ENCODE measurements around the gene KRTAP4-7.
"Not testable (repeated sequence)": the region's sequence is repeated elsewhere in the genome, so short reads cannot be mapped to it uniquely, and the experiment has no call there.

KRTAP4-7 gene

DNA sequence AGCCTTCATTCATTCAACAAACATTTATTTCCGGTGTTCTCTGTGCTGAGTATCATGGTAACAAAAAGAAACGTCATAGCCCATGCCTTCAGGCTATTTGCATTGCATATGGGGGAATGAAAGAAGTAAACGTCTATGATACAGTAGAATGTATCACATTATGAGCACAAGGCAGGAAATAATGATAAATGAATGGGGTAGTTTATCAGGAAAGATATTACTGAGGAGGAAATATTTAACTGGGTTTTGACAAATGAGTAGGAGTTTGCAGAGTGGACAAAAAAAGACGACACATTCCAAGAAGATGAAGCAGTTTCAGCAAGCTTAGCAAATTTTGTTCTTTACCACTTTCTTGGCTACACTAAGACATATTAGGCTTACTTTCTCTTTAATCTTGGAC lies 1.3 kb upstream of the KRTAP4-7 start:
- H3K4me1 Mint-ChIP-seq = no peaks in the 10 kb centered on the region

GRCh38 chr17:41083427-41083826 lies 523 bp upstream of the KRTAP4-7 start:
- ATAC-seq (ENCODE audit: low read depth); H3K27ac Mint-ChIP-seq; DNase-seq (ENCODE audit: low spot score in 2 of 2); H3K4me3 Mint-ChIP-seq; H3K4me1 Mint-ChIP-seq; H3K9me3 Mint-ChIP-seq; H3K36me3 Mint-ChIP-seq: not testable (repeated sequence)
- peaks cover 13% of the 10 kb centered on the region for H3K27me3 Mint-ChIP-seq

More for the DNA sequence above, 1.3 kb upstream of the KRTAP4-7 start:
- peaks cover 4% of the 10 kb centered on the region for H3K9me3 Mint-ChIP-seq
- no peak overlapping the region for H3K27ac Mint-ChIP-seq
- peaks cover 13% of the 10 kb centered on the region for H3K27me3 Mint-ChIP-seq
- H3K36me3 Mint-ChIP-seq = no peaks in the 10 kb centered on the region
- no peak overlapping the region for H3K4me3 Mint-ChIP-seq
- DNase-seq (ENCODE audit: low spot score in 2 of 2) = no peak
- no peak for ATAC-seq (ENCODE audit: low read depth)

GRCh38 chr17:41088760-41089352 lies 4.9 kb downstream of the KRTAP4-7 start:
- not testable (repeated sequence) for H3K4me1 Mint-ChIP-seq; H3K4me3 Mint-ChIP-seq; H3K27ac Mint-ChIP-seq; DNase-seq (ENCODE audit: low spot score in 2 of 2); H3K27me3 Mint-ChIP-seq; ATAC-seq (ENCODE audit: low read depth); H3K36me3 Mint-ChIP-seq; H3K9me3 Mint-ChIP-seq

GRCh38 chr17:41096055-41096454 lies 12.1 kb downstream of the KRTAP4-7 start:
- H3K36me3 Mint-ChIP-seq = no peaks in the 10 kb centered on the region
- no peak overlapping the region for H3K27ac Mint-ChIP-seq

DNA sequence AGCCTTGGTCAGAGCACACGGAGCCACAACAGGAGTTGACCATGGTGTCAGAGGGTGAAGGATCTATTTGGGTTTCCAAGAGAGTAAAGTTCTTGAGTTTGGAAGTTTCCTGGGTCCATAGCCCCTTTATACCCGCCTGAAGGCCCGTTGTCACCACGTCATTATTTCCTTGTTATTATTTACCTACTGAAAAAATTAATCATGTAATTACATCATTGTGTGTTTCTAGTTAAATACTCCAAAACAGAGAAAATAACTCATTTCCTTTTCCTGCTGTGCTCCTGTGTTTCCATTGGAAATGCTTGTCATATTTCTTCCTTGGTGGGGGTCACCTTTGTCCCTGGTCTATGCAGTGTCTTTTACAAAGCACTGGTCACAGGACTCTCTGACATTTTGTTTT lies 14.1 kb downstream of the KRTAP4-7 start, which contains the start of gene KRTAP4-8:
KRTAP4-8 (minus strand) TSS at position 101 of the 400 bp plus-strand sequence; CDS start at position 43, 58 bp downstream.
- Mint-ChIP-seq H3K27ac (no peak within 1 kb of the TSS), H3K9me3 (no peaks in the 10 kb centered on the region), H3K36me3 (no peaks in the 10 kb centered on the region), H3K4me1 (peaks cover 4% of the 10 kb centered on the region), H3K27me3 (peaks cover 17% of the 10 kb centered on the region), H3K4me3 (no peak within 1 kb of the TSS)
- DNase-seq (ENCODE audit: low spot score in 2 of 2) (no peak), ATAC-seq (ENCODE audit: low read depth) (no peak)

More at GRCh38 chr17:41096055-41096454, 12.1 kb downstream of the KRTAP4-7 start:
- DNase-seq (ENCODE audit: low spot score in 2 of 2) = no peak
- Mint-ChIP-seq H3K4me1 (peaks cover 4% of the 10 kb centered on the region), H3K4me3 (no peak overlapping the region), H3K9me3 (peaks cover 1% of the 10 kb centered on the region), H3K27me3 (peaks cover 17% of the 10 kb centered on the region)
- ATAC-seq (ENCODE audit: low read depth) = no peak

DNA sequence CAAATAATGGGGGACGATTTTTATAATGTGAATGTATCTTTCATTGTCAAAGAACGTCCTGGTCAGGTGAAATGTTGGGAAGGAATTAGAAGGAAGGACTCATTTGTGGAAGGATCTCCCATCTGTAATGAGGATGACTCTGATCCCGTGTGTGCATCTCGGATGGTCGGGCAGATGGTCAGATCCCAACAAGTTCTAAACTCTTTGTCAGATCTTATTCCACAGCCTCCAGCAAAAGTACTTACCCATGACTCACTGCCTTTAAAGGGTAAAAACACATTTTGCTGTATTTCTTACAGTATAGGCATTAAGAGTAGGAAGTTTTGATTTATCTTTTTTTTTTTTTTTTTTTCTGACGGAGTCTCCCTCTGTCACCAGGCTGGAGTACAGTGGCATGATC lies 14.5 kb downstream of the KRTAP4-7 start:
- peaks cover 17% of the 10 kb centered on the region for H3K27me3 Mint-ChIP-seq
- DNase-seq (ENCODE audit: low spot score in 2 of 2) = no peak
- H3K4me3 Mint-ChIP-seq = no peak overlapping the region
- ATAC-seq (ENCODE audit: low read depth) = no peak
- no peaks in the 10 kb centered on the region for H3K9me3 Mint-ChIP-seq
- peaks cover 4% of the 10 kb centered on the region for H3K4me1 Mint-ChIP-seq
- H3K36me3 Mint-ChIP-seq = no peaks in the 10 kb centered on the region
- no peak overlapping the region for H3K27ac Mint-ChIP-seq

DNA sequence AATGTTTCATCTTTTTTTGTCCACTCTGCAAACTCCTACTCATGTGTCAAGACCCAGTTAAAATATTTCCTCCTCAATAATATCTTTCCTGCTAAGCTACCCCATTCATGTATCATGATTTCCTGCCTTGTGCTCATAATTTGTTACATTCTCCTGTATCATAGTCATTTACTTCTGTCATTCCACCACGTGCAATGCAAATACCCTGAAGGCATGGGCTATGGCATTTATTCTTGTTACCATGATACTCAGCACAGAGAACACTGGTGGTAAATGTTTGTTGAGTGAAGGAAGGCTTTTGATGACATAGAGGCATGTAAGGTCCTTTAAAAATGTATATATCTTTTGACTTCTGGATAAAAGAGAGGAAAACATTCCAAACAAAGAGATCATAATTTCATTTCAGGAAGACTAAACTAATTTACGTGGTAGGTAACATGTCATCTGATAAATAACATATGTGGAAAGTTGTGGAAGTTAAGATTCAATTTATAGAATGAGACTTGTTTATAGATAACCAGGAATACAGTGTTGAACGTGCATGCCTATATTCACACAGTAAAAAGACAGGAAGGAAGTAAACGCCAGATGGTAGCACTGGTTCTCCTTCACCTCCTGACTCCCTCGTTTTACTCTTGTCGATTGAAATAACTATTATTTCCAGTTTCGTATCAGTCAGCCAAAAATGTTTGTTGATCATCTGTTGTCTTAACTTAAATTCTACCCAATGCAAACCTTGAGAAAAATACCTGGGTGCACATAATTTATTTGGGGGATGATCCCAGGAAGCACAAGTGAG lies 15.9 kb downstream of the KRTAP4-7 start:
- DNase-seq (ENCODE audit: low spot score in 2 of 2); H3K27ac Mint-ChIP-seq; H3K36me3 Mint-ChIP-seq; H3K4me3 Mint-ChIP-seq; H3K9me3 Mint-ChIP-seq; H3K4me1 Mint-ChIP-seq: not testable (repeated sequence)
- ATAC-seq (ENCODE audit: low read depth) = peak; percentile 69
- H3K27me3 Mint-ChIP-seq = peaks cover 17% of the 10 kb centered on the region

- Mint-ChIP-seq H3K4me3 (no peak within 1 kb of the TSS), H3K9me3 (no peaks in the 10 kb centered on the region), H3K4me1 (peaks cover 4% of the 10 kb centered on the region), H3K27me3 (peaks cover 18% of the 10 kb centered on the region), H3K27ac (no peak within 1 kb of the TSS), H3K36me3 (no peaks in the 10 kb centered on the region)
- DNase-seq (ENCODE audit: low spot score in 2 of 2) = no peak
- no peak for ATAC-seq (ENCODE audit: low read depth)
Measured at GRCh38 chr17:41101586-41102259, 17.8 kb downstream of the KRTAP4-7 start, which contains the start of gene KRTAP4-16. KRTAP4-16 (minus strand) TSS chr17:41102209; CDS start chr17:41102209, 0 bp downstream.

- ATAC-seq (ENCODE audit: low read depth) = no peak
- no peak for DNase-seq (ENCODE audit: low spot score in 2 of 2)
- peaks cover 5% of the 10 kb centered on the region for H3K27me3 Mint-ChIP-seq
- H3K9me3 Mint-ChIP-seq = no peaks in the 10 kb centered on the region
- no peaks in the 10 kb centered on the region for H3K36me3 Mint-ChIP-seq
- peaks cover 10% of the 10 kb centered on the region for H3K4me1 Mint-ChIP-seq
- no peak overlapping the region for H3K27ac Mint-ChIP-seq
- no peak overlapping the region for H3K4me3 Mint-ChIP-seq
Measured at GRCh38 chr17:41103896-41104295, 19.9 kb downstream of the KRTAP4-7 start.

GRCh38 chr17:41104386-41105038 lies 20.6 kb downstream of the KRTAP4-7 start:
- H3K9me3 Mint-ChIP-seq; H3K36me3 Mint-ChIP-seq; H3K4me3 Mint-ChIP-seq; DNase-seq (ENCODE audit: low spot score in 2 of 2); H3K27me3 Mint-ChIP-seq; ATAC-seq (ENCODE audit: low read depth); H3K27ac Mint-ChIP-seq: not testable (repeated sequence)
- H3K4me1 Mint-ChIP-seq = peaks cover 12% of the 10 kb centered on the region

GRCh38 chr17:41105347-41105746 lies 21.4 kb downstream of the KRTAP4-7 start, which contains the start of gene KRTAP4-9:
KRTAP4-9 (plus strand) TSS chr17:41105389; CDS start chr17:41105389, 0 bp downstream.
- not testable (repeated sequence) for H3K27ac Mint-ChIP-seq; H3K9me3 Mint-ChIP-seq; H3K4me3 Mint-ChIP-seq; H3K4me1 Mint-ChIP-seq; H3K27me3 Mint-ChIP-seq; DNase-seq (ENCODE audit: low spot score in 2 of 2); H3K36me3 Mint-ChIP-seq; ATAC-seq (ENCODE audit: low read depth)

DNA sequence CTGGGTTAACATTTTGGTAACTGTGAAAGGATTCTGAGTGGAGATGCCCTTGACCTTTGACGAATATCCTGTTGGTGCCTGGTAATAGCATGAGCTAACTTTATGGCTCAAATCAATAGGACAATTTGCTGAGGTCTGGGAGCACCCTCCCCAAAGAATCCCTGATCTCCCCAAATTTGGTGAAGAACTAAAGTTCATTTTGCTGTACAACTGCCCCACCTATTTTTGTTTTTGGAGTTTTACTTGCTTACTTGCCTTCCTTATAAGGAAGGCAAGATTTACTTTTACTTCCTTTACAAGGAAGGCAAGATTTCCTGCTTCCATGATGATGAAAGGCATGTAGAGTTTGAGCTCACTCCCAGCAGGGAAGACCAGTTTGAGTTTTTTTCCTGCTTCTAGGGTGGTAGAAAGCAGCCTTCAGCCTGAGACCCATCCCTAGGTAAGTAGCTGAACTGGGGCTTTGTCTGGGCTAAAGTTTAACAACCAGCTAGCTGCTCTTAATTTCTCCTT lies 24.0 kb downstream of the KRTAP4-7 start:
- no peak for ATAC-seq (ENCODE audit: low read depth)
- Mint-ChIP-seq H3K36me3 (peaks cover 2% of the 10 kb centered on the region), H3K27me3 (peaks cover 5% of the 10 kb centered on the region), H3K4me3 (peak overlapping the region; percentile 3), H3K27ac (no peak overlapping the region), H3K9me3 (peaks cover 3% of the 10 kb centered on the region), H3K4me1 (peaks cover 8% of the 10 kb centered on the region)
- no peak for DNase-seq (ENCODE audit: low spot score in 2 of 2)

GRCh38 chr17:41108728-41109386 lies 24.9 kb downstream of the KRTAP4-7 start:
- ATAC-seq (ENCODE audit: low read depth) = peak; percentile 64
- Mint-ChIP-seq H3K4me3 (peak overlapping the region; percentile 50), H3K27ac (peak overlapping the region; percentile 4)
- H3K36me3 Mint-ChIP-seq; H3K4me1 Mint-ChIP-seq; H3K9me3 Mint-ChIP-seq; DNase-seq (ENCODE audit: low spot score in 2 of 2); H3K27me3 Mint-ChIP-seq: not testable (repeated sequence)

Data from memory B cell (primary cell).